Muscle of leg (tissue), 16 donors: ENCODE results near the gene BRD1. TPM values are rescaled to one million over a fixed set of nuclear protein-coding genes. Genes with fewer than 3 reads are reported as not detected.
A peak's percentile ranks its signal among the peaks of the same experiment; 100 is the strongest.

Experiments used
- DNase-seq: peaks from one replicate; pipeline ENCODE4 v3.0.0; 2013
- H3K27ac ChIP-seq: one replicate; pipeline ENCODE4 v1.5.1; 2013; ENCODE audit warnings: mild to moderate bottlenecking, low read length, control low read depth
- H3K27me3 ChIP-seq: one replicate; pipeline ENCODE4 v1.6.1; 2013; ENCODE audit warnings: low read length; ENCODE audit not compliant: control insufficient read depth, insufficient read depth
- H3K36me3 ChIP-seq: one replicate; pipeline ENCODE4 v1.6.1; 2013; ENCODE audit warnings: low read length; ENCODE audit not compliant: control insufficient read depth, insufficient read depth
- H3K4me1 ChIP-seq: one replicate; pipeline ENCODE4 v1.6.1; 2013; ENCODE audit warnings: low read length; ENCODE audit not compliant: control insufficient read depth, insufficient read depth
- H3K4me3 ChIP-seq: one replicate; pipeline ENCODE4 v1.5.1; 2013; ENCODE audit warnings: low read length, control low read depth
- H3K9me3 ChIP-seq: replicated peaks from 2 replicates; pipeline ENCODE4 v1.6.1; 2013; ENCODE audit warnings: low read depth, low read length; ENCODE audit not compliant: control insufficient read depth
- WGBS: methylation state at CpG from one replicate; pipeline ENCODE4 v1.1.5; 2013; ENCODE audit warnings: missing lambda C conversion rate; ENCODE audit not compliant: insufficient coverage; 5-methylcytosine and 5-hydroxymethylcytosine counted together
- long read RNA-seq, 11 donors: transcript quantifications; one replicate each; lab custom pipeline, GENCODE V29; 2026
- polyA plus RNA-seq, 8 donors: library from polyadenylated mRNA; unstranded; fragments of 120-200 nt; gene quantifications; one replicate each; pipeline versions ENCODE4 v1.2.1 to v1.2.3, GENCODE V29; 2013; ENCODE audit warnings: inconsistent platforms in 1 of 8, low replicate concordance in 1 of 8; ENCODE audit not compliant: insufficient read length in 8 of 8, insufficient read depth in 1 of 8
- total RNA-seq: library from RNA; stranded (reverse); fragments of 120-200 nt; gene quantifications from one replicate; pipeline ENCODE4 v1.2.4, GENCODE V29; 2013

BRD1 gene
- total RNA-seq (19.4 TPM), polyA plus RNA-seq (10 to 100 TPM; 23.2 to 35.3 (median 27.2) TPM)
- long read RNA-seq, donor 1, partial matches to known transcripts: 5 of 5 reads
- long read RNA-seq, donor 1, other reads (novel, unspliced or antisense): 0 of 5 reads
- long read RNA-seq, donor 2: 0 reads
- long read RNA-seq, donor 3, full-length matches to known transcripts: 1 of 1 reads
- long read RNA-seq, donor 3, partial matches to known transcripts: 0 of 1 reads
- long read RNA-seq, donor 3, other reads (novel, unspliced or antisense): 0 of 1 reads
- long read RNA-seq, donor 4, partial matches to known transcripts: 5 of 5 reads
- long read RNA-seq, donor 4, other reads (novel, unspliced or antisense): 0 of 5 reads
- long read RNA-seq, donor 5, partial matches to known transcripts: 6 of 6 reads
- long read RNA-seq, donor 5, other reads (novel, unspliced or antisense): 0 of 6 reads
- long read RNA-seq, donor 6, partial matches to known transcripts: 5 of 5 reads
- long read RNA-seq, donor 6, other reads (novel, unspliced or antisense): 0 of 5 reads
- long read RNA-seq, donor 7: 0 reads
- long read RNA-seq, donor 8: 0 reads
- long read RNA-seq, donor 9, partial matches to known transcripts: 0 of 1 reads
- long read RNA-seq, donor 9, other reads (novel, unspliced or antisense): 0 of 1 reads
- long read RNA-seq, donor 10, partial matches to known transcripts: 10 of 10 reads
- long read RNA-seq, donor 10, other reads (novel, unspliced or antisense): 0 of 10 reads
- long read RNA-seq, donor 11, full-length matches to known transcripts: 1 of 1 reads
- long read RNA-seq, donor 11, partial matches to known transcripts: 0 of 1 reads
- long read RNA-seq, donor 11, other reads (novel, unspliced or antisense): 0 of 1 reads

DNA sequence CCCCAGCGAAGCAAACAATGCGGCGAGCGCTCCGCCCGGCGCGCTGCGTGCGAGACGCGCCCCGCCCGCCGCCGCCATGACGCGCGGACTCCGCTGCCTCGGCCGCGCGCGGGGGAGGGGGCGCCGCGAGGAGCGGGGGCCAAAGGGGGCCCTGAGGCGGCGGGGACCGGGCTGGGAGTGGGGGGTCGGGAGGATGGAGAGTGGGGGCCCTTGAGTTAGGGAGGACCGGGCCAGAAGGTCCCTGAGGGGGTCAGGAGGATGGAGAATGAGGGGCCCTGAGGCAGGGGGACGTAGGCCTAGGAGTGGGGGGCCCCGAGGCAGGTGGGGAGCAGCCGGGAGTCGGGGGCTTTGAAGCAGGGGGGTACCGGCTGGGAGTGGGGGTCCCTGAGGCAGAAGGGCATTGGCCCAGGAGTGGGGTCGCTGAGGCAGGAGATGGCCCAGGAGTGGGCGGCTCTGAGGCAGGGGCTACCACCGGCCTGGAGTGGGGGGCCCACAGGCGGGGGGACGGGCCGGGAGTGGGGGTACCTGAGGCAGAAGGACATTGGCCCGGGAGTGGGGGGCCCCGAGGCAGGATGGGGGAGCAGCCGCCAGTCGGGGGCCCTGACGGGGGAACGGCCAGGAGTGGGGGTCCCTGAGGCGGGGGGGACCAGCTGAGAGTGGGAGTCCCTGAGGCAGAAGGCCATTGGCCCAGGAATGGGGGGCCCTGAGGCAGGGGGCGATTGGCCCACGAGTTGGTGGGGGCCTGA is at the start of gene BRD1:
Gene BRD1, minus strand, starts transcription at position 21 of the 746 bp plus-strand sequence. CDS start 3,556 bp downstream, outside the sequence.
- H3K9me3 ChIP-seq: no peaks in the 10 kb centered on the region
- DNase-seq: peak; percentile 86
- peaks cover 4% of the 10 kb centered on the region for H3K27me3 ChIP-seq
- H3K36me3 ChIP-seq: peaks cover 19% of the 10 kb centered on the region
- WGBS: 7% methylated on average over 43 of the region's 54 CpGs
- H3K27ac ChIP-seq: peak within 1 kb of the TSS; percentile 80
- H3K4me1 ChIP-seq: peaks cover 28% of the 10 kb centered on the region
- peak within 1 kb of the TSS; percentile 68 for H3K4me3 ChIP-seq

DNA sequence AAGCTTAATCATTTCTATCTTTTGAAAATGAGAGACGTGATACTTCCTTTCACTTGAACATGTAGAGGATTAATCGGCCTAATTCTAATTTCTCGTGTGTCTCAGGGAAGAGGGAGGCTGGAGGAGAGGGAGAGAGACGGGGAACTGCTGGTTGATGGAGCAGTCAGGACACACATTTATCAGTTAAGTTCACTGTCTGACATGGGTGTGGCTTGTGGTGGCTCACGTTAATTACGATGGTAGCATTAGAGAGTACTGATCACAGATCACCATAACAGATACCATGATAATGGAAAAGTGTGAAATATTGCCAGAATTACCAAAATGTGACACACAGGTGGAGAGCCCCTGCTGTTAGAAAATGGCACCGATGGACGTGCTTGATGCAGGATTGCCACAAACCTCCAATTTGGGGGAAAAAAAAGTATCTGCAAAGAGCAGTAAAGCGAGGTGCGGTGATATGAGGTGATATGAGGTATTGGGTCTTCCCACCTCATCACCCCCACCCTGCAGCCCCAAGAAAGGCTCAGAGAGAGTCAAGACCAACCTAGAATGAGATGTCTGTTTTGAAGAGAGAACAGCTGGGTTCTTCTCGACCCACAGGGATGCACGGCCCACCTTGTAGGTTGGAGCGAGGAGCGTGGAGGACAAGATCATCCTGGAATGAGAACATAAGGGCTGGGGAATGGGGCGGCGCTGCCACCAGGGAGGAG is 45.7 kb upstream of the BRD1 start:
- H3K4me1 ChIP-seq: no peaks in the 10 kb centered on the region
- DNase-seq: no peak
- 92% methylated on average over 7 of the region's 16 CpGs for WGBS
- peaks cover 5% of the 10 kb centered on the region for H3K36me3 ChIP-seq
- no peak overlapping the region for H3K4me3 ChIP-seq
- no peak overlapping the region for H3K27ac ChIP-seq
- no peaks in the 10 kb centered on the region for H3K27me3 ChIP-seq
- H3K9me3 ChIP-seq: peaks cover 24% of the 10 kb centered on the region

DNA sequence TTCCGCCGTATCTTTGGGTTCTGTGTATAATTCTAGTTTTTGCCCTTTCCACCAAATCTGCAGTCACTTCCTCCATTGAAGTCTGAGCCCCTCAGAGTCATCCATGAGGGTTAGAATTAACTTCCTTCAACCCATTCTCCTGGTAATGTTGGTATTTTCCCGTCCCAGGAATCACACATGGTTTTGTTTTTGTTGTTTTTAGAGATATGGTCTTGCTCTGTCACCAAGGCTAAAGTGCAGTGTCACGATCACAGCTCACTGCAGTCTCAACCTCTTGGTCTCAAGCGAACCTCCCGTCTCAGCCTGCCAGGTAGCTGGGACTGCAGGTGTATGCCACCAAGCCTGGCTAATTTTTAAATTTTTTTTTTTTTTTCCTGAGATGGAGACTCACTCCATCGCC is 44.7 kb upstream of the BRD1 start:
- no peaks in the 10 kb centered on the region for H3K4me1 ChIP-seq
- peaks cover 5% of the 10 kb centered on the region for H3K36me3 ChIP-seq
- no peak for DNase-seq
- no peak overlapping the region for H3K27ac ChIP-seq
- H3K9me3 ChIP-seq: peaks cover 29% of the 10 kb centered on the region
- H3K27me3 ChIP-seq: no peaks in the 10 kb centered on the region
- H3K4me3 ChIP-seq: no peak overlapping the region
- 89% methylated on average over 4 of the region's 7 CpGs for WGBS

DNA sequence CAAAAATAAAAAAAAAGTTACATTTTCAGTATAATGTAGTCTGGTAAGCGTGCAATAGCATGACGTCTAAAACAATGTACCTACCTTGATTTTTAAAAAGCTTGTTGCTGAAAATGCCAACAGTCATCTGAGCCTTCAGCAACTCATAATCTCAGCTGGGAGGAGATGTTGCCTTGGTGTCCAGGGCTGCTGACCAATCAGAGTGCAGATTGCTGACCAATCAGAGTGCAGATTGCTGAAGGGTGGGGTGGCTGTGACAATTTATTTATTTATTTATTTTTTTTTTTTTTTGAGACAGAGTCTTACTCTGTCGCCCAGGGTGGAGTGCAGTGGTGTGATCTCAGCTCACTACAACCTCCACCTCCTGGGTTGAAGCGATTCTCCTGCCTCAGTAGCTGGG is 43.8 kb upstream of the BRD1 start:
- H3K9me3 ChIP-seq: peaks cover 36% of the 10 kb centered on the region
- no peak overlapping the region for H3K4me3 ChIP-seq
- H3K4me1 ChIP-seq: no peaks in the 10 kb centered on the region
- no CpG with 5 or more reads among the region's 4 CpGs for WGBS
- H3K36me3 ChIP-seq: peaks cover 5% of the 10 kb centered on the region
- no peaks in the 10 kb centered on the region for H3K27me3 ChIP-seq
- no peak for DNase-seq
- no peak overlapping the region for H3K27ac ChIP-seq

DNA sequence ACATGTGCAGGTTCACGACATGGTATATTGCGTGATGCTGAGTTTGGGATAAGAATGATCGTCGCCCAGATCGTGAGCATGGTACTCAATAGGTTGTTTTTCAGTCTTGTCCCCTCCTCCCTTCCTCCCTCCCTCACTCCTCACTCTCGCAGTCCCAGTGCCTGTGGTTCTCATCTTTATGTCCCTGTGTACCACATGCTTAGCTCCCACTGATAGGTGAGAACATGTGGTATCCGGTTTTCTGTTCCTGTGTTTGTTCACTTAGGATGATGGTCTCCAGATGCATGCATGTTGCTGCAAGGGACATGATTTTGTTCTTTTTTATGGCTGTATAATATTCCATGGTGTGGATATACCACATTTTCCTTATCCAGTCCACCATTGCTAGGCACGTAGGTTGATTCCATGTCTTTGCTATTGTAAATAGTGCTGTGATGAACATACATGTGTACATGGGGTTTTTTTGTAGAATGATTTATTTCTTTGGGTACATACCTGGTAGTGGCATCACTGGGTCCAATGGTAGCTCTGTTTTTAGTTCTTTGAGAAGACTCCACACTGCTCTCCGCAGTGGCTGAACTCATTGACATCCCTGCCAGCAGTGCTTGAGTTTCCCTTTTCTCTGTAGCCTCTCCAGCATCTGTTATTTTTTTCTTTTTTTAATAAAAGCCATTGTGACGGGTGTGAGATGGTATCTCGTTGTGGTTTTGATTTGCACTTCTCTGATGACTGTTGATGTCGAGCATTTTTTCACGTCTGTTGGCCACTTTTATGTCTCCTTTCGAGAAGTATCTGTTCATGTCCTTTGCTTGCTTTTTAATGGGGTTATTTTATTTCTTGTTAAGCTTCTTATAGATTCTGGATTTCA is 42.4 kb upstream of the BRD1 start:
- H3K4me1 ChIP-seq: no peaks in the 10 kb centered on the region
- peaks cover 36% of the 10 kb centered on the region for H3K9me3 ChIP-seq
- WGBS: 95% methylated on average over 6 of the region's 14 CpGs
- DNase-seq: no peak
- H3K4me3 ChIP-seq: no peak overlapping the region
- H3K36me3 ChIP-seq: peaks cover 5% of the 10 kb centered on the region
- H3K27me3 ChIP-seq: no peaks in the 10 kb centered on the region
- no peak overlapping the region for H3K27ac ChIP-seq

DNA sequence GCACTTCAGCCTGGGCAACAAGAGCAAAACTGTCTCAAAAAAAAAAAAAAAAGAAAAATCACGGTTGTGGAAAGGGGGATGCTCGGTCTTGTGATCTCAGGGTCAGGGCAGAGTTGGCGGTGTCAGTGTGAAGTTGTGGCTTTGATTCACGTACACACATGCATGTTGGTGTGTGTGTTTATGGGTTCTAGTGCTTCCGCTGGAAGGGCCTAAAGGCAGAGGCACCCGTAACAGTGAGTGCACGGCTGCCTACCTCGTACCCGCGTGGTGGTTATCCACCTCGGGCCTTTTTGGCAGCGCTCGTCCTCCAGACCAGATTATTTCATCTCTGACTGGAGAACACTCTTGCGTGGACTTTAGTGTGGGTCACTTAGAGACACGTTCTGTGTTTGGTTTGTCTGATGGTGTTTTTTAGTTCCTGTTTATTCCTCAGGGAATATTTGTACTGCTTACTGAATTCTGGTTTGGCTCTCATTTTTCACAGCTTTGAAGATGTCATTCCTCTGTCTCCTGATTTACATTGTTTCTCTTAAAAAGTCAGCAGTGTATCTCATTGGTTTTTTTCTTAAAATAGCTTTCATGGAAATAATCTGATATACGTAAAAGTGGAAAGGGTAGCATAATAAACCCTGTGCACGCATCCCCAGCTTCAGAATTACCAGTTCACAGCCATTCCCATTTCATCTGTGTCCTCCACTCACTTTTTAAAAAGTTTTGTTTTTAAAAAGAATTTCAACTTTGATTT is 41.6 kb upstream of the BRD1 start:
- DNase-seq: no peak

DNA sequence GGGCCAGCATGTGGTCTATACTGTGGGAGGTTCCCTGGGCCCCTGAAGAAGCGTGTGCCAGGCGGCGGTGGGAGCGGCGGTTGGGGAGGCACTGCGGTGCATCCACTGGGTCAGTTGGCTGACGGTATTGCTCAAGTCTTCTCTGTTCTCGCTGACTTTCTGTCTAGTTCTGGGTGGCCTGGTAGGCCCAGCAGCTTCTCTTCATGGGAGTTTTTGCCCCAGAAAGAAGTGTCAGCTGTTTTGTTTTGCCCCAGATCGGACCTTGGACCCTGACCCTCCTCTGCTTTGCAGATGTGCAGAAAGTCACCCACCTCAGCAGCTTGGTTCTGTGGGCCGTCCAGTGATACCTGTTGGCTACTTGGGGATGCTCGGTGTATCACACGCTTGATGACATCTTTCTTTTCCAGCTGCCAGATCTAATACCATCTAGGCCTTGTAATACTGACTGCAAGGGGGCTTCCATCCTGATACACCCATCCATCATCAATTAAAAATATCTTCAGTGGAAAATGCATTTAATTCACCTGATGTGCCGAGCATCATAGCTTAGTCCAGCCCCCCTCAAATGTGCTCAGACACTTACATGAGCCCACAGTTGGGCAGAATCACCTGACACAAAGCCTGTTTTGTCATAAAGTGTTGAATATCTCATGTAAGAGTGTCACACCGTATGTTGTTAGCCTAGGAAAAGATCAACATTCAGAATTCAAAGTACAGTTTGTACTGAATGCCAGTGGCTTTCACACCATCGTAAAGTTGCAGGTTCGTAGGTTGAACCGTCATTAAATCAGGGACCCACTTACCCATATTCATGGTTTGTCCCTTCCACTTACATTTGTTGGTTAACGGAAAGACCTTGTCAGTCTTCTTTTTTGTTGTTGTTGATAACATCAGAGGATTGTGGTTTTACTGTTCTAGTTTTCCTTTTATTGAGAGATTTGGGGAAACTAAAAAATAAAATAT is 39.9 kb upstream of the BRD1 start:
- no peak for DNase-seq
- no peaks in the 10 kb centered on the region for H3K27me3 ChIP-seq
- peaks cover 5% of the 10 kb centered on the region for H3K36me3 ChIP-seq
- no peak overlapping the region for H3K27ac ChIP-seq
- no peaks in the 10 kb centered on the region for H3K4me1 ChIP-seq
- WGBS: 97% methylated on average over 15 of the region's 18 CpGs
- H3K4me3 ChIP-seq: no peak overlapping the region
- peaks cover 38% of the 10 kb centered on the region for H3K9me3 ChIP-seq

More for the DNA sequence above, 41.6 kb upstream of the BRD1 start:
- Histone ChIP-seq H3K9me3 (peaks cover 38% of the 10 kb centered on the region), H3K27me3 (no peaks in the 10 kb centered on the region), H3K4me1 (no peaks in the 10 kb centered on the region), H3K4me3 (no peak overlapping the region), H3K36me3 (peaks cover 5% of the 10 kb centered on the region), H3K27ac (no peak overlapping the region)
- 94% methylated on average over 12 of the region's 17 CpGs for WGBS

DNA sequence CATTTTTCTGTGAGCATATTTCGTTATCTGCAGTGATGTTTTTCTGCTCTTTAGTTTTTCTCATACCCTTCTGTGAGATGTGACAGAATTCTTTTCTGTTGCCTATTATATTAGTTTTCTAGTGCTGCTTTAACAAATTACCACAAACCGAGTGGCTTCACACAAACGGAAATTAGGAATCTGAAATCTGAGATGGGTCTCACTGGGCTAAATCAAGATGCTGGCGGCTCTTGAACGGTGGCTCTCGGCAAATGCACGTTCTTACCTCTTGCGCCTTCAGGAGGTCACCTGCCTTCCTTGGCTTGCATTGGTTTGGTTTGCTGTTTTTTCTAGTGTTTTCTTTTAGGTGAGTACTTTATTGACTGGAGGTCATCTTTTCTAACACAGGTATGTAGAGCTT is 39.0 kb upstream of the BRD1 start:
- WGBS: 88% methylated on average over 4 of the region's 8 CpGs
- no peak for DNase-seq
- Histone ChIP-seq H3K27me3 (no peaks in the 10 kb centered on the region), H3K36me3 (peaks cover 5% of the 10 kb centered on the region), H3K4me3 (no peak overlapping the region), H3K27ac (no peak overlapping the region), H3K9me3 (peaks cover 38% of the 10 kb centered on the region), H3K4me1 (no peaks in the 10 kb centered on the region)
